NCI-H1417 treated with DMSO at 0.1 percent for 48 hours (cell line): ENCODE measurements around the gene ACVRL1.

Source experiments
- DNase-seq: peaks from one replicate; lab custom pipeline; 2025; lab: John Stamatoyannopoulos, UW

ACVRL1 gene

DNA sequence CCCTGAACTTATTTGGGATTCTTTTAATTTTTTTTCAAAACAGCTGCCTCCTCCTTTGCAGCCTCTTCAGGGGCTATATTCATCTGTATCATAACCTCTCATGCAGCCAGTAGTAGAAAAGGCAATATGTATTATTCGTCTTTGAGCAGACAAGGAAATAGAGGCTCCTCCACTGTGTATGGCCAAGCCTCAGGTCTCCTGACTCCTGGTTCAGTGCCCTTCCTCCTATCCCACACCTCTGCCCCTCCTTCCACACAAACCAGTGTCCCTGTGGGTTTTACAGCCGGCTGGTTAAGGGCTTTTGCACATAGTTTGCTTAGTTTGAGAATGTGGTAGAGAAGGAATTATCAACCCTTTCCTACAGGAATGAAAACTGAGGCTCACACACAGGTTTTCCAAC, 8.8 kb upstream of the ACVRL1 start:
- no peak for DNase-seq

DNA sequence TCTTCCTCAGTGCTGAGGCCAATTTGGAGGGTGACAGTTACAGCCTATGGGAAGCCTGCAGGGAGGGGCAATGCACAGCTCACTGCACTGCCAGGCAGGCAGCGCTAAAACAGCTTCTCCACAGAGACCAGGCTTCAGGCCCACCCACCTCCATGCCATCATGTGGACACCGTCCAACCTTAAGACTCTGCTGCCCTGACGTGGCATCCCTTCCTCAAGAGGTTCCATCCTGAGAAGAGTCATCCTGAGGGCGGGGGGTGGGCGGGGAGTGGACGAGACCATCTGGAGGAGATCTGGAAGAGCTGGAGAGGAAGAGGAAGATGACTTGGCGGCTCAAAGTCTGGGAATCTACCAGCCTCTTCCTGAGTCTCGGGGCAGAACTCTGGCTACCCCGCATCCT, 8.4 kb upstream of the ACVRL1 start:
- no peak for DNase-seq

DNA sequence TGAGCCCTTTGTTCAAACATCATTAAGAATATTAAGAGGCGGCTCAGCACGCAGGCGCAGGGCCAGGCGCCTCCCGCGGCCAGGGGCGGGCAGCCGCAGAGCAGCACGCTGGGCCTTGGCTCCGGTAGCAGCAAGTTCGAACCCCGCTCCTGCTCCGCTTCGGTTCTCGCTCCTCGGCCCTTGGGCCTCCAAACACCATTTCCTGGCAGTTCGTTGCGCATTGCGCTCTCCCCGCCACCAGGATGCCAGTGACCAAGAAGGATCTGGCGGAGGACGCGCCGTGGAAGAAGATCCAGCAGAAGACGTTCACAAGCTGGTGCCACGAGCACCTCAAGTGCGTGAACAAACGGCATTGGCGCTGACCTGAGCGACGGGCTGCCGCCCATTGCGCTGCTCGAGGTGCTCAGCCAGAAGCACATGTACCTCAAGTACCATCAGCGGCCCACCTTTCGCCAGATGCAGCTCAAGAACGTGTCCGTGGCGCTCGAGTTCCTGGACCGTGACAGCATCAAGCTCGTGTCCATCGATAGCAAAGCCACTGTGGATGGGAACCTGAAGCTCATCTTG, 6.9 kb upstream of the ACVRL1 start:
- no peak for DNase-seq

DNA sequence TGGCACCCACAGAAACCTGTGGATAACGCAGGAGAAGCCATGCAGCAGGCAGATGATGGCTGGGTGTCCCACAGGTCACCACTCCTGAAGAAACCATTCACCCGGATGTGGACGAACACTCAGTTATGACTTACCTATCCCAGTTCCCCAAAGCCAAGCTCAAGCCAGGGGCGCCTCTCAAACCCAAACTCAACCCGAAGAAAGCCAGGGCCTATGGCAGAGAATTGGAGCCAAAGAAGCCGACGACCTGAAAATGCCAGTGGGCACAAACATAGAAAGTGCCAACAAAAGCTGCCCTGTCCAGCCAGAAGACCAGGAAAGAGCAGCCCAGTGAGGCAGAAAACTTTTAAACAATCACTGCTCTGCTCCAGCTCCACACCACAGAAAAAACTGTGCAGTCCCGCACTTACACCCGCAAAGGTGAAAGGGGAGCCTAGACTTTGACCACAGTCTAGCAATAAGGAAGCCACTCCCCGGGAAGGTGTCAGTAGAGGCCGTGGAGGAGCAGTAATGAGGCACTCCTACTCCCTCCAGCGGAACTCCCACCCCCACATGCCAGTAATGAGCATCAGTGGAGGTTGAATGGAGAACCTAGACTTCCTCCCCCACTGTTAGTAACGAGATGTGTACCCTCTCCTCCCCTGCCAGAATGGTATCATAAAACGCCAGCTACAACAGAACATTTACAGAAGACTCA, 6.0 kb upstream of the ACVRL1 start:
- DNase-seq, result no peak

DNA sequence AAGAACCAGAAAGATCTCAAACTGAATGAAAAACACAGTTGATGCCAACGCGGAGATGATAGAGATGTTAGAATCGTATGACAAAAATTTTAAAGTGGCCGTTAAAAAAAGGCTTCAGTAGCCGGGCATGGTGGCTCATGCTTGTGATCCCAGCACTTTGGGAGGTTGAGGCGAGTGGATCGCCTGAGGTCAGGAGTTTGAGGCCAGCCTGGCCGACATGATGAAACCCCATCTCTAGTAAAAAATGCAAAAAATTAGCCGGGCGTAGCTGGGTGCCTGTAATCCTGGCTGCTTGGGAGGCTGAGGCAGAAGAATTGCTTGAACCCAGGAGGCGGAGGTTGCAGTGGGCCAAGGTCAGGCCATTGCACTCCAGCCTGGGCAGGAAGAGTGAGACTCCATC, 5.4 kb upstream of the ACVRL1 start:
- DNase-seq, result no peak

DNA sequence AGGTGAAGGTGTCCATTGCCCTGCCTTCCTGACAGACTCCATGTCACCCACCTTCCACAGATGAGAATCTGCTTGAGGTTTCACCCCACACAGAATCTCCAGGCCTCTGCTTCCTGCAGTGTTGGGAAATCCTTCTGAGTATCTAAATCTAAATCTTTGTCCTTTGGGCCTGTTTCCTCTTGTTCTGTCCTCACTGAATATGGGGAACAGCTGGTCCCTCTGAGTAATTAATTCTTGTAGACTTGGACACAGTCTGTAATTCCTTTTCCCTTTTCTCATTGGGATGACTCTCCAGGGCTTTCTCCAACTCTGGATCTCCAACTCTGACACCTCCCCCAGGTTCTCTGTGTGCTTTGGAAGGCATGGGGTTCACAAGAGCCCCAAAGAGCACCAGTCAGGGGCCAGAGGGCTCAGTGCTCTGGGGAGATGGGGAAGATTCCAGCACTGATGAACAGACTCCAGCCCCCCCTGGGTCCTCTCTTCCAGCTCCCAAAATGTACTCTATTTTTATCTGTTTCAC, 2.3 kb upstream of the ACVRL1 start:
- no peak for DNase-seq

DNA sequence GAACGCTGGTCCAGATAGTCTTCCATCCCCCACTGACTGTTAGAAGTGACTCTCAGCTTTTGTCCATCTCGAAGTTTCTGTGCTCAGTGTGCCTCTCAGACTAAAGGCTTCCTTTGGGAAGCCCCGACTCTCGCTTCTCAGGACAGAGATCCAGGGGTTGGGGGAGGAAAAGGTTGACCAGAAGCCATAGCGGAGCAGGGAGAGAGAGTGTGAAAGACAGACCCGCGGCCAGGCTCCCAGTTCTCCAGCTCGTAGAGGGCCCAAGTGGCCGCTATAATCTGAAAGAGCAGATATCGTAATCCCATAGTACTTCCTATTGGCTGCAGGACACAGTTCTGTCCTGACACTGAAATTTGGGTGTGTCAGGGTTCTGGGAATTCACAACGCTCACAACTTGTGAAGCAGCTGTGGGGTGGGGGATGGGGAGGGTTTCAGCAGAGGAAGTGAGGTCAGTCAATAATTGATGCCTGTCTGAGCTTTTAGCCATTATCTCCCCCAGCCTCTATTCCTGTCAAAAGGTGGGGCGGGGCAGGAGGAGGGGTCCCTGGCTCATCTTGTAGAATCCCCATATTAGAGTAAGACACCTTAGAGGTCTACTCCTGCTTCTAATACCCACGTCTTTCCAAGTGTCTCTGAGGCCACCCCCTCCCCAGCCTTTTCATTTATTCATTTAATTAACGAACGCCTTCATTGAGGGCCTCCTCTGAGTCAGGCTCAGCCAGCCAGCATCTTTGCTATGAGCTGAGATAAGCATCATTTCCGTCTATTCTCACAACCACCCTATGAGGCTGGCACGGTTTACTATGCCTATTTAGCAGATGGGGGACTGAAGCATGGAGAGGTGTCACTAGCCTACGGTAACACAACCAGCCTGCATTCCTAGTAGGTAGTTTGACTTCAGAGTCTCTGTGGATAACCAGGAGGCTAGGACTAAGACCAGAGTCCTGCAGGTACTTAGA, 1.6 kb upstream of the ACVRL1 start:
- DNase-seq, result no peak

DNA sequence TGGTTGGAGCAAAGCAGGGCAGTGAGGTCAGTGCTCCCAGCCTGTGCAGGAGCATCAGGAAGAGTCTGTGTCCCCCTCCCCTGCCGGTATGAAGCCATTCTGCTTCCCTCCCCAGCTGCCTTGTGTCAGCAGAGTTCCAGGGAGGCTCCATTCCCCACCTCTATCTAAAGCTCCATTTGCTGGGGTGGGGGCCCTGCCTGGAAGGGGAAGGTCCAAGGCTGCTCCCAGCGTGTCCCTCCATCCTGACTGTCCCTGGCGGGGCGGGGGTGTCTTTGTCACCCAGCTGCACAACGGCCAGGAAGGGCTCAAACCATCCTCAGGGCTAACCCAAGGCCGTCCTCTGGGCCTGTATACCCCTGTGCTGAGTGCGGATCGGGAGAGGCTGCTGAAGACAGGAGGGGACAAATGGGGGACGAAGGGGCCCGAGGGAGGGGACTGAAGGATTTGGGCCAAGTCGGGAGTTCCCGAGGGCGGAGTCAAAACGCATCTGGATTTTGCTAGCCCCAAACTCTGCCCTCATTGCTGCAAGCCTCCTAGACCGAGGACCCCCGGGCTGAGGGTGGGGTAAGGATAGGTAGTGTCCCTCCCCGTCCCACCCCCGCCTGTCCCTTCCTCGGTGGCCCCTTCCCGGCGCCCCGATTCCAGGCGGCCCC, 748 bp upstream of the ACVRL1 start:
- no peak for DNase-seq

DNA sequence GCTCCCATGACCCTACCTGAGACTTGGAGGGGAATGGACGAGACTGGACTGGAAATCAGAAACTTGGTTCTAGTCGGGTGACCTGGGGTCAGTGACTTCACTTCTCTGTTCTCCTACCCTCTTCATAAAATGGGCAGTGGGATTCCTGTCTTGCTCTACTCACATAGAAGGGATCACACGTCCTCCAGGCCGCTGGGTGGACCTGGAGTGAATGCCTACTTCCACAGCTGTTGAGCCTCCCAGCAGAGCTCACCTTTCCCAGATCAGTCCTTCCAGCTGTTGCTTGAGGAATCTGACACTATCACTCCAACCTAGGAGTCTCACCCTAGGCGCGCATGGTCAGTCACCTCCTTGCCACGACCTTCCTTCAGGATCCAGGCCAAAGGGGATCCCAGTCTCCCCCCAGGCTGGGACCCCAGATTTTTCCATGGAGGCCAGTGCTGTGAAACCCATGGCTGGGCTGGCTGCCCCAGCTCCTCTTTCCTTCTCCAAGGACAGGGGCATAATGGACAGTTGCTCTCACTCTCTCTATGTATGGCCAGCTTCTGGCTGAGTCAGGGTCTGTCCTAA, 637 bp downstream of the ACVRL1 start:
- no peak for DNase-seq

DNA sequence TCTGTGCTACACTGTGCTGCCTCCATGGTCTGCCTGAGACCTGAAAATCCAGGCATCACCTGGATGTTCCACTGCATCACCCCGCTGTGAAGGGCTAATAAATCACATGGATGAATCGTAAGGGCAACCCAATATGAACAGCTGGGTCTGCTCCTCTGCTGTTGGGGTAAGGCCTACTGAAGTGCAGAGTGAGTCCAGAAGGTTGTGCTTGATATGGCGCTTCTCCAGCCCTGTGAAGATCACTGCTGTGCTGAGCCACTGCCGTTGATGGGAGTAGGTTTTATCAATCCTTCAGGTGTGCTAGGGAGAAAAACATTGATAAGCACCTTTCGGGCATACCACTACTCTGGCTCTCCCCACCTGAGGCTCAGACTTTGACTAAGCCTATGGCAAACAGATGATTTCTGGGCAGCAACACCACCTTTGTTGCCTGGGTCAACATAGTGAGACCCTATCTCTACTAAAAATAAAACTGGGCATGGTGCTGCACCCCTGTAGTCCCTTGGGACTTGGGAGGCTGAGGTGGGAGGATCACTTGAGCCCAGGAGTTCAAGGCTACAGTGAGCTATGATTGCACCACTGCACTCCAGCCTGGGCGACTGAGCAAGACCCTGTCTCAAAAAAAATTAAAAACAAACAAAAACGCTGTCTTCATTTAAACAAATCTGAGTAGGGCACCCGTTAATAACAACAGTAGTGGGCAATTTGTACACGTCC, 1.7 kb downstream of the ACVRL1 start:
- no peak for DNase-seq

DNA sequence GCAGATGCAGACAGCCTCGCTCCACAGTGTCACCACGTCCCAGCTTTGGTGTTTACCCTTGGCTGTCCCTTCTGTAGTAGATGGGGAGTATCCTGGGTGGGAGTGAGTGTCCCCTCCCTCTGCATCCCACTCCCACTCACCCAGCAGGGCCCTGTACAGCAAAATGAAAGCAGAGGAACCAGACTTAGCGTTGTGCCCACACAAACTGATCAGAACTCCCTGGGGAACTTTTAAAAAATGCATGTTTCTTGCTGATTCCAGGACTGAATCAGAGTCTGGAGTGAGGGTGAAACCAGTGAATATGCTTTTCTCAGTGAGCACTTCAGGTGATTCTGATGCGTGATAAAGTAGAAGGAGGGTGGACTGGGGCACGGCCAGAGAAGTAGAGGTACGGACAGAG, 2.9 kb downstream of the ACVRL1 start:
- no peak for DNase-seq

DNA sequence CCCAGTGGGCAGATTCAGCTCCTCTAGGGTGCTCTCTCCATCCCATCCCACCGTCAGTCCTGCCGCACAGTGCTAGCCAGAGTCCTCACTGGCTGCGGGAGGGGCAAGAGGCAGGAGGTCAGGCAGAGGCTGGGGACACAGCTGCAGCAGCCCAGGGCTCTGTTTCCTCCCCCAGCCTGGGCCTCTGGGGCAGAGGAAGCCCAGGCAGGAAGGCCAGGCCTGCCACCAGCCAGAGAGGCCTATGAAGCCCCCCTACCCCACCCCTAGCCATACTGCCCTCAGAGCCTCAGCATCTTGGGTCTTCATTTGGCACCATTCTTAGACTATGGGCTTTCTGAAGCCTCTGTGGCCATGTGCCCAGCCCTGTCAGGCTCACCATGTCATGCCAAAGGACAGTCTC, 3.4 kb downstream of the ACVRL1 start:
- DNase-seq, result no peak

DNA sequence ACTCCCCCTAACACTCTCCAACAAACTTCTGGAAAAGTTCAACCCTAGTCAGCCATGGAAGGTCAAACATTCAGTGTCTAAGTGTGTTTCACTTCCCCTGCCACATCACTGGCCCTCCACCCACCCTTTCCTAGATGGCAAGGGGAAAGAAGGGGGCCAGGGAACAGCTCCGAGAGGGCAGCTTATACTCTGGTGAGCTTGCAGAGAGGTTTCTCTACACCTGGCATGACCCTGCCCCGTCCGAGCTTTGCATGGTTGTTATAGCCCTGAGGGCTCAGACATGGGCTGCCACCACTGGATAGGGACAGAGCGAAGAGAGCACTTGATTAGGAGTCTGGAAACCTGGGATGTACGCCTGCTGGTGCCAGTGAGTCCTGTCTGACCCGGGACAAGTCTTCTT, 4.0 kb downstream of the ACVRL1 start:
- DNase-seq, result no peak

DNA sequence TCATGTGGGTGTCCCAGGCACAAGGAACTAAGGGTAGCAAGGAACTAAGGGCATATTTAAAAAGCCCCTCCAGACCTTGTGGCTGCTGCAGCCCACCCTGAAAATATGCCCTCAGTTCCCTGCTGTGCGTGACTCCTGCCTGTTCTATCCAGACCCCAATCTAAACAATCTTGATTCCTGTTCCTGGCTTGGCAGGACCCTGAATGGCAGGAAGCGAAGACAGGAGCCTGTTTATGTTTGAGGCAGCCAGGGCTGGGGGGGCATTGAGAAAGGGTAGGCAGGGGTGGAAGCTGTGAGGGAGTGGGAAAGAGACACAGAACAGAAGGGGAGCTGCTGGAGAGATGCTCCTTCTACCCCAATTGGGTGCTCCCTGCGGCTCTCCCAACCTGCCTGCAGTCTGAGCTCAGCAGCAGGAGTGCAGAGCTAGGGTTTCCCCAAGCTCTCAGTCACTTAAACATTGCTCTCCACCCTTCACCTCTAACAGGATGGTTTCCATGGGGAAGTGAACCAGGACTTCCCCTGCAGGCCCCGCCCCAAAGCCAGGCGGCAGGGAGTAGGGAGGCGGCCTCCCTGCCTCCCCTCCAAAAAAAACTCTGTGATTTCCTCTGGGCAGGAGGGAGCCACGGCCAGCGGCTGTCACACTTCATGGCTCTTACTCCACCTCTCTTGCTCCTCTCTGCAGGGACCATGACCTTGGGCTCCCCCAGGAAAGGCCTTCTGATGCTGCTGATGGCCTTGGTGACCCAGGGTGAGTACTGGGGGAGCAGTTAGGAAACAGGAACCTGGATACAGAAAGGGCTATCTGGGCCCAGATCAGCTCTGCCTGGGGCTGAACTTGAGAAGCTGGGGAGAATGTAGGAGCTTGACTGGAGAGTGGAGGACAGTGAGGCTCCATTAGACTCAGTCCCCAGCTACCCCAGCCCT, 4.7 kb downstream of the ACVRL1 start:
- DNase-seq, result no peak

DNA sequence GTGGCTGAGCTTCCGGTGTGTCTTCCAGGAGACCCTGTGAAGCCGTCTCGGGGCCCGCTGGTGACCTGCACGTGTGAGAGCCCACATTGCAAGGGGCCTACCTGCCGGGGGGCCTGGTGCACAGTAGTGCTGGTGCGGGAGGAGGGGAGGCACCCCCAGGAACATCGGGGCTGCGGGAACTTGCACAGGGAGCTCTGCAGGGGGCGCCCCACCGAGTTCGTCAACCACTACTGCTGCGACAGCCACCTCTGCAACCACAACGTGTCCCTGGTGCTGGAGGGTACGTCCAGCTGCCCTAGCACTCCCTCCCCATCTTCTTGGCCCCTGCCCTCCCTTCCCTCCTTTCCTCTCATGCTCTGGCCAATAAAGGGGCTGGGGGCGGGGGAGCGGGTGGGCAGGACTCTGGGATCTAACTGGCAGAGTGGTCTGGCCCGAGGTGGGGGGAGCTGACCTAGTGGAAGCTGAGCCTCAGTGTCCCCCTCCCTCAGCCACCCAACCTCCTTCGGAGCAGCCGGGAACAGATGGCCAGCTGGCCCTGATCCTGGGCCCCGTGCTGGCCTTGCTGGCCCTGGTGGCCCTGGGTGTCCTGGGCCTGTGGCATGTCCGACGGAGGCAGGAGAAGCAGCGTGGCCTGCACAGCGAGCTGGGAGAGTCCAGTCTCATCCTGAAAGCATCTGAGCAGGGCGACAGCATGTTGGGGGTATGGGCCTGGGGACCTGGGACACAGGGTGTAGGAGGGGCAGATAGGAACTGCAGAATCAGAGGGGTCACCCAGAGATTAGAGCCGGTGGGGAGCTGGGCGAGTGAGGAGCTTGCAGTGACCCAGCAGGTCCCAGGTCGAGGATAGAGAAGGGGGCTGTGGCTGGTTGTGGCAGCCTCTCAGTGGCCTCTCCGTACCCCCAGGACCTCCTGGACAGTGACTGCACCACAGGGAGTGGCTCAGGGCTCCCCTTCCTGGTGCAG, 6.0 kb downstream of the ACVRL1 start:
- no peak for DNase-seq

DNA sequence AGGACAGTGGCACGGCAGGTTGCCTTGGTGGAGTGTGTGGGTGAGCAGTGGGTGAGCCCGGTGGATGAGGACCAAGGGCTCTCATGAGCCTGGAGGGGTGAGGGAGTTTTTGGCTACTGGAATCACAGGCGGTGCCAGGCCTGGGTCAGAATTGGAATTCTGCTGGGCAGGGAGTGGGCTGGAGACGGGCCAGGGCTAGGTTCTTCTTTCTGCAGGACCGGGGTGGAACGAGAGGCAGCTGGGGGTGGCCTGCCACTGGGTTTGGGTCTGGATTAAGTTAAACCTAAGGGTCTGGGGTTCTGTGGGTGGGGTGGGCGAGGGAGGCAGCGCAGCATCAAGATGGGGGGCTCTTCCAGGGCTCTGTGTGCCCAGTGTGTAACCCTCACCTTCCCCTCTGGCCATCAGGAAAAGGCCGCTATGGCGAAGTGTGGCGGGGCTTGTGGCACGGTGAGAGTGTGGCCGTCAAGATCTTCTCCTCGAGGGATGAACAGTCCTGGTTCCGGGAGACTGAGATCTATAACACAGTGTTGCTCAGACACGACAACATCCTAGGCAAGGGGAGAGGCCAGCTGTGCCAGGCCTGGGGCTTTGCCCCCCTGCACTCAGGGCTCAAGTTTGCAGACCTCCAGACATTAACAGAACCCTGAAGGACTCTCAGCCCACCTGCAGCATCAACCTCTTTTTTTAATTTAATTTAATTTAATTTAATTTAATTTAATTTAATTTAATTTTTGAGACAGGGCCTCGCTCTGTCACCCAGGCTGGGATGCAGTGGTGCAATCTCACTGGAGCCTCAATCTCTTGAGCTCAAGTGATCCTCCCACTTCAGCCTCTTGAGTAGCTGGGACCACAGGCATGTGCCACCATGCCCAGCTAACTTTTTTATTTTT, 7.0 kb downstream of the ACVRL1 start:
- no peak for DNase-seq

DNA sequence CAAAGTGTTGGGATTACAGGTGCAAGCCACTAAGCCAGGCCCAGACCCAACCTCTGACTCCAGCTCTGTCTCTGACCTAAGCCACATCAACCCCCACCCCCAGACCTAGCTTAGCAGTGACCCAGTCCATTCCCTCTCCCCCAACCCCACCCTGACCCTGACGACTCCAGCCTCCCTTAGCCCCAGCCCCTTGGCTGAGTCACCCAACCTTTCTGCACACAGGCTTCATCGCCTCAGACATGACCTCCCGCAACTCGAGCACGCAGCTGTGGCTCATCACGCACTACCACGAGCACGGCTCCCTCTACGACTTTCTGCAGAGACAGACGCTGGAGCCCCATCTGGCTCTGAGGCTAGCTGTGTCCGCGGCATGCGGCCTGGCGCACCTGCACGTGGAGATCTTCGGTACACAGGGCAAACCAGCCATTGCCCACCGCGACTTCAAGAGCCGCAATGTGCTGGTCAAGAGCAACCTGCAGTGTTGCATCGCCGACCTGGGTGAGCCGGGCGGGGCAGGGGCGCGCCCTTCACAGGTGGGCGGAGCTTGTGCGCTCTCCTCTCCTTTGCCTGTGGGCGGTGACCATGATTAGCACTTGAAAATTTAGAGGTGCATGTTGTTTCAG, 7.8 kb downstream of the ACVRL1 start:
- DNase-seq, result no peak

DNA sequence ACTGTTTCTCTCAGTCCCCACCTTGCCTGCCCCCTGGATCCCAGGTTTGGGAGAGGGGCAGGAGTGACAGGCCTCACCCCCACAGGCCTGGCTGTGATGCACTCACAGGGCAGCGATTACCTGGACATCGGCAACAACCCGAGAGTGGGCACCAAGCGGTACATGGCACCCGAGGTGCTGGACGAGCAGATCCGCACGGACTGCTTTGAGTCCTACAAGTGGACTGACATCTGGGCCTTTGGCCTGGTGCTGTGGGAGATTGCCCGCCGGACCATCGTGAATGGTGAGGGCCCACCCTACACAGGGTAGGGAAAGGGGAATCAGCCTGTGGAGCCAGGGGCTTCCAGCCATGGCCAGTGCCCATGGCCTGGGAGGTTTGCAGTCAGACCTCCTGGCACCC, 8.6 kb downstream of the ACVRL1 start:
- DNase-seq, result no peak
